HCT116 (cell line): ENCODE measurements around the gene LRRC53. TPM values are rescaled to one million over a fixed set of nuclear protein-coding genes. Genes with fewer than 3 reads are reported as not detected.

Experiments used
- ATAC-seq: fragments of 200-7000 bp; cut with Tn5 transposase; 2 replicates; pipeline ENCODE4 v1.9.1; 2020; ENCODE audit warnings: mild to moderate bottlenecking, moderate library complexity
- BruUV-seq: library from RNA; stranded (reverse); fragments of 400-500 nt; replicated peaks from 2 replicates; lab custom pipeline; 2021; lab: Mats Ljungman, UMichigan
- CTCF ChIA-PET: fragments of 300-600 bp; sonication (Branson Sonifier 250); formaldehyde crosslinking; loops from one replicate; lab custom pipeline; 2021; ENCODE audit warnings: antibody characterized with exemption; lab: Charles Lee
- POLR2A ChIA-PET: fragments of 300-600, 350-600 bp; sonication (Branson Sonifier 250); formaldehyde crosslinking; loops from one replicate; lab custom pipeline; 2021; ENCODE audit warnings: antibody characterized with exemption; lab: Charles Lee
- RAD21 ChIA-PET, 2 experiments: fragments of 300-600 bp; sonication (Branson Sonifier 250); formaldehyde crosslinking; loops; one replicate each; lab custom pipeline; 2023; ENCODE audit warnings: low total read pairs in 2 of 2; ENCODE audit not compliant: uncharacterized antibody in 2 of 2, unreplicated experiment in 2 of 2, low non-redundant PET in 1 of 2; lab: Charles Lee
- DNase-seq: peaks from one replicate; pipeline ENCODE4 v3.0.0-alpha.2; 2010; ENCODE audit warnings: low read depth, low spot score
- H2AFZ ChIP-seq: fragments of 200-600 bp; shearing (Covaris generic), sonication (generic); 2 replicates; pipeline ENCODE4 v1.6.1; 2017; ENCODE audit warnings: low read depth, mixed run types, mixed read lengths, antibody characterized with exemption, low read length; ENCODE audit not compliant: poor library complexity, severe bottlenecking
- H3K27ac ChIP-seq: 2 replicates; pipeline ENCODE4 v1.5.1; 2012; ENCODE audit warnings: low read depth, low read length
- H3K27me3 ChIP-seq: fragments of 200-600 bp; sonication (generic); 2 replicates; pipeline ENCODE4 v1.6.1; 2016; ENCODE audit warnings: mixed run types, low read length, mixed read lengths; ENCODE audit not compliant: insufficient read depth
- H3K36me3 ChIP-seq, 2 experiments: fragments of 200-500 bp in 1 of 2; fragments of 200-600 bp in 1 of 2; sonication (Bioruptor generic) in 1 of 2; sonication (generic) in 1 of 2; 2 replicates each; pipeline versions ENCODE4 v1.5.1 to v1.6.1; 2014 to 2016; ENCODE audit warnings: low read length in 2 of 2, inconsistent platforms in 1 of 2, mixed read lengths in 1 of 2, mixed run types in 1 of 2; ENCODE audit not compliant: insufficient read depth in 2 of 2, control insufficient read depth in 1 of 2
- H3K4me1 ChIP-seq, 2 experiments: fragments of 200-600 bp in 1 of 2; sonication (generic) in 1 of 2; 2 replicates each; pipeline versions ENCODE4 v1.5.1 to v1.6.1; 2012 to 2017; ENCODE audit warnings: low read length in 2 of 2, inconsistent platforms in 1 of 2, mild to moderate bottlenecking in 1 of 2, mixed read lengths in 1 of 2, mixed run types in 1 of 2, moderate library complexity in 1 of 2; ENCODE audit not compliant: insufficient read depth in 2 of 2, control insufficient read depth in 1 of 2
- H3K4me2 ChIP-seq: fragments of 200-600 bp; sonication (generic); 2 replicates; pipeline ENCODE4 v1.6.1; 2017; ENCODE audit warnings: mixed run types, low read length, mixed read lengths
- H3K4me3 ChIP-seq, 2 experiments: fragments of 200-600 bp in 1 of 2; sonication (generic) in 1 of 2; replicated peaks in 1 of 2; 2 replicates each; pipeline ENCODE4 v1.5.1; 2011 to 2016; ENCODE audit warnings: low read length in 2 of 2, control low read depth in 1 of 2, low read depth in 1 of 2, mild to moderate bottlenecking in 1 of 2, mixed read lengths in 1 of 2, mixed run types in 1 of 2
- H3K79me2 ChIP-seq: fragments of 200-600 bp; sonication (generic); 2 replicates; pipeline ENCODE4 v1.6.1; 2017; ENCODE audit warnings: mild to moderate bottlenecking, mixed run types, low read length, moderate library complexity, mixed read lengths; ENCODE audit not compliant: insufficient read depth
- H3K9ac ChIP-seq: fragments of 200-600 bp; sonication (generic); 2 replicates; pipeline ENCODE4 v1.6.1; 2016; ENCODE audit warnings: low read length, mixed read lengths
- H3K9me2 ChIP-seq: fragments of 200-600 bp; sonication (generic), shearing (Covaris generic); 2 replicates; pipeline ENCODE4 v1.6.1; 2017; ENCODE audit warnings: mixed run types, mild to moderate bottlenecking, moderate library complexity; ENCODE audit not compliant: insufficient read depth
- H3K9me3 ChIP-seq, 2 experiments: fragments of 200-500 bp in 1 of 2; fragments of 200-600 bp in 1 of 2; sonication (Bioruptor generic) in 1 of 2; sonication (generic) in 1 of 2; 2 replicates each; pipeline ENCODE4 v1.6.1; 2014 to 2017; ENCODE audit warnings: low read length in 2 of 2, mixed read lengths in 2 of 2, inconsistent platforms in 1 of 2, low read depth in 1 of 2, mild to moderate bottlenecking in 1 of 2, mixed run types in 1 of 2, moderate library complexity in 1 of 2; ENCODE audit not compliant: control insufficient read depth in 1 of 2, insufficient read depth in 1 of 2
- H4K20me1 ChIP-seq: fragments of 200-600 bp; sonication (generic), shearing (Covaris generic); 2 replicates; pipeline ENCODE4 v1.6.1; 2017; ENCODE audit warnings: mixed run types, mild to moderate bottlenecking, moderate library complexity; ENCODE audit not compliant: insufficient read depth
- ATF3 ChIP-seq: IDR thresholded peaks from 2 replicates; pipeline ENCODE4 v1.6.1; 2012
- CBX3 ChIP-seq: IDR thresholded peaks from 2 replicates; pipeline ENCODE4 v1.6.1; 2012; ENCODE audit warnings: low read depth
- CTCF ChIP-seq, 3 experiments: fragments of 200-600 bp in 1 of 3; sonication (generic) in 1 of 3; IDR thresholded peaks in 2 of 3; conservative IDR thresholded peaks in 1 of 3; 2 replicates each; pipeline ENCODE4 v1.5.1; 2012 to 2017; ENCODE audit warnings: low read depth in 2 of 3, low read length in 2 of 3, antibody characterized with exemption in 1 of 3, borderline replicate concordance in 1 of 3, control low read depth in 1 of 3, mild to moderate bottlenecking in 1 of 3, mixed read lengths in 1 of 3, mixed run types in 1 of 3, moderate library complexity in 1 of 3; ENCODE audit not compliant: insufficient read depth in 1 of 3
- EGR1 ChIP-seq: IDR thresholded peaks from 2 replicates; pipeline ENCODE4 v1.6.1; 2012; ENCODE audit warnings: low read depth
- EZH2phosphoT487 ChIP-seq: fragments of 200-600 bp; IDR thresholded peaks from 2 replicates; pipeline ENCODE4 v1.6.1; 2018; ENCODE audit warnings: antibody characterized with exemption, borderline replicate concordance
- FOSL1 ChIP-seq: IDR thresholded peaks from 2 replicates; pipeline ENCODE4 v1.6.1; 2012; ENCODE audit warnings: low read depth
- MAX ChIP-seq: IDR thresholded peaks from 2 replicates; pipeline ENCODE4 v1.6.1; 2012
- POLR2AphosphoS5 ChIP-seq: IDR thresholded peaks from 2 replicates; pipeline ENCODE4 v1.6.1; 2011; ENCODE audit warnings: mild to moderate bottlenecking, low read depth, low read length, moderate library complexity
- SIN3A ChIP-seq: IDR thresholded peaks from 2 replicates; pipeline ENCODE4 v1.6.1; 2012; ENCODE audit warnings: low read depth
- SP1 ChIP-seq: IDR thresholded peaks from 2 replicates; pipeline ENCODE4 v1.6.1; 2012; ENCODE audit warnings: low read depth
- SRF ChIP-seq: IDR thresholded peaks from 2 replicates; pipeline ENCODE4 v1.6.1; 2012; ENCODE audit warnings: low read depth
- TCF7L2 ChIP-seq: IDR thresholded peaks from 2 replicates; pipeline ENCODE4 v1.7.0; 2011; ENCODE audit warnings: borderline replicate concordance, inconsistent platforms; ENCODE audit not compliant: insufficient read depth, insufficient read length; ENCODE audit errors: extremely low read depth
- YY1 ChIP-seq: IDR thresholded peaks from 2 replicates; pipeline ENCODE4 v1.6.1; 2011; ENCODE audit warnings: low read length, low read depth, moderate library complexity, mild to moderate bottlenecking; ENCODE audit not compliant: insufficient replicate concordance; ENCODE audit errors: extremely low read depth
- ZBTB33 ChIP-seq: IDR thresholded peaks from 2 replicates; pipeline ENCODE4 v1.6.1; 2011; ENCODE audit warnings: mild to moderate bottlenecking, low read length, moderate library complexity; ENCODE audit not compliant: insufficient replicate concordance; ENCODE audit errors: extremely low read depth
- intact Hi-C: fragments of 100-400 bp; cut with micrococcal nuclease; formaldehyde crosslinking; loops from 2 replicates; pipeline ENCODE4 v1.10.0; 2022
- total RNA-seq: library from RNA; stranded (reverse); gene quantifications from one replicate; pipeline ENCODE4 v1.2.1, GENCODE V29; 2021; ENCODE audit not compliant: unreplicated experiment

LRRC53 gene
- total RNA-seq, 1 experiment from 2014 or later = not detected

GRCh38 chr1:74436078-74436477 is 76.3 kb downstream of the LRRC53 start:
- TF ChIP-seq TCF7L2 (no peak), ATF3 (no peak), POLR2AphosphoS5 (no peak), YY1 (no peak), CTCF (IDR thresholded peaks at IDR 0.05 in 2 of 3, conservative IDR thresholded peaks at IDR 0.05 in 1 of 3; ENCODE audit: borderline replicate concordance in 1 of 3, insufficient read depth in 1 of 3, low read depth in 2 of 3, low read length in 2 of 3) (no peak), ZBTB33 (no peak), SIN3A (no peak), MAX (no peak), CBX3 (no peak), SP1 (no peak), EZH2phosphoT487 (no peak), EGR1 (no peak), SRF (no peak), FOSL1 (no peak)
- ATAC-seq = no peak
- no peaks in the 10 kb centered on the region for H3K4me1 ChIP-seq
- RAD21 ChIA-PET = no interaction called here
- H3K9ac ChIP-seq = no peak overlapping the region
- POLR2A ChIA-PET = no interaction called here
- H4K20me1 ChIP-seq = no peaks in the 10 kb centered on the region
- H2AFZ ChIP-seq = no peak overlapping the region
- no peaks in the 10 kb centered on the region for H3K9me2 ChIP-seq
- H3K9me3 ChIP-seq = no peaks in the 10 kb centered on the region
- intact Hi-C loops = loop anchor here (10.0 kb wide), 1 partner anchor 411 kb away; no protein-coding TSS in a partner anchor
- BruUV-seq = no TSS peak
- 0 out of 2 replicates have a peak, but pooled peaks cover 2% of the 10 kb centered on the region for H3K27me3 ChIP-seq
- H3K4me3 ChIP-seq = no peak overlapping the region
- H3K27ac ChIP-seq = no peak overlapping the region
- no peaks in the 10 kb centered on the region for H3K79me2 ChIP-seq
- CTCF ChIA-PET = no interaction called here
- no peak for DNase-seq
- no peak overlapping the region for H3K4me2 ChIP-seq
- H3K36me3 ChIP-seq = no peaks in the 10 kb centered on the region
